ENCODE measurements around the gene TEX2. TPM values are rescaled to one million over a fixed set of nuclear protein-coding genes. Genes with fewer than 3 reads are reported as not detected.

TEX2 gene
- total and polyA plus RNA-seq, 2 of the 13 experiments (the other 11 are each of a cell fraction or from before 2014, with no cell fraction given): 21.4 to 37.7 TPM

- TF ChIP-seq THAP11 (CRISPR knock-in tag; IDR thresholded peaks at IDR 0.05) (peak; percentile 78), ZMAT5 (CRISPR knock-in tag; IDR thresholded peaks at IDR 0.05; ENCODE audit: borderline replicate concordance, low read depth) (no peak), HDAC6 (IDR thresholded peaks at IDR 0.05; ENCODE audit: low read depth, low read length) (no peak), EHMT2 (IDR thresholded peaks at IDR 0.05; ENCODE audit: borderline replicate concordance, low read depth, low read length) (no peak; the same call in 1 of the 2 replicates), NR1H2 (CRISPR knock-in tag; IDR thresholded peaks at IDR 0.05; ENCODE audit: borderline replicate concordance, low read depth) (no peak), TFDP2 (CRISPR knock-in tag; IDR thresholded peaks at IDR 0.05) (peak; percentile 60), STAT5B (CRISPR knock-in tag; IDR thresholded peaks at IDR 0.05) (no peak), BRD4 (CRISPR knock-in tag; IDR thresholded peaks at IDR 0.05) (peak; percentile 88; the same call in 1 of the 2 replicates), RFX1 (IDR thresholded peaks at IDR 0.05) (no peak), HNF1A (IDR thresholded peaks at IDR 0.05; ENCODE audit: low read depth) (peak; percentile 38; the same call in 1 of the 2 replicates), HNF1A (CRISPR knock-in tag; IDR thresholded peaks at IDR 0.05; ENCODE audit: borderline replicate concordance) (peak; percentile 78; the same call in 1 of the 2 replicates), MNT (IDR thresholded peaks at IDR 0.05) (no peak), BRCA1 (CRISPR knock-in tag; IDR thresholded peaks at IDR 0.05) (no peak; the same call in 1 of the 2 replicates), ZBTB33 (CRISPR knock-in tag; IDR thresholded peaks at IDR 0.05) (peak; percentile 77), ZNF331 (CRISPR knock-in tag; IDR thresholded peaks at IDR 0.05) (peak; percentile 90), EED (CRISPR knock-in tag; IDR thresholded peaks at IDR 0.05) (no peak), ZFP90 (CRISPR knock-in tag; IDR thresholded peaks at IDR 0.05; ENCODE audit: borderline replicate concordance) (peak; percentile 50; the same call in 1 of the 2 replicates), TFE3 (CRISPR knock-in tag; IDR thresholded peaks at IDR 0.05) (peak; percentile 70)
These were observed 46.5 kb downstream of the TEX2 start (continued) for GRCh38 chr17:64216338-64217248.

Data from HepG2 (cell line).